ENCODE data around the gene DCBLD2.

DNA sequence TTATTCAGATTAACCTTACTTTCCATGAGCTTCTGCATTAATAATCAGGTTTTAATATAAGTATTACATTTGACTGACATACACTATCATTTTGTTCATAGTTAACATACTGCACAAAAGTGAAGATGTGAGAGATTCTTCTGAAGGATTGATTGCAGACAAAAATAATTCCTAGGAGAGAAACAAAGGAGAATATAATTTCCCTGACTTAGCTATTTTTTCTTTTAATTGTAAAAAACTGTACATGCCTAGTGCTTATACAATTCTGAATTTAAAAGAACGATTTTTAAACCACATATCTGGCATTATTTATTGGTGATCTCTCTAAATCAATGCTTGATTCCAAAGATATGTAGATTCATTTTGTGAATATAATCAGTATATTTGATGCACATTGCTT is 11.0 kb upstream of the DCBLD2 start:
- TF ChIP-seq, protein P1, sequence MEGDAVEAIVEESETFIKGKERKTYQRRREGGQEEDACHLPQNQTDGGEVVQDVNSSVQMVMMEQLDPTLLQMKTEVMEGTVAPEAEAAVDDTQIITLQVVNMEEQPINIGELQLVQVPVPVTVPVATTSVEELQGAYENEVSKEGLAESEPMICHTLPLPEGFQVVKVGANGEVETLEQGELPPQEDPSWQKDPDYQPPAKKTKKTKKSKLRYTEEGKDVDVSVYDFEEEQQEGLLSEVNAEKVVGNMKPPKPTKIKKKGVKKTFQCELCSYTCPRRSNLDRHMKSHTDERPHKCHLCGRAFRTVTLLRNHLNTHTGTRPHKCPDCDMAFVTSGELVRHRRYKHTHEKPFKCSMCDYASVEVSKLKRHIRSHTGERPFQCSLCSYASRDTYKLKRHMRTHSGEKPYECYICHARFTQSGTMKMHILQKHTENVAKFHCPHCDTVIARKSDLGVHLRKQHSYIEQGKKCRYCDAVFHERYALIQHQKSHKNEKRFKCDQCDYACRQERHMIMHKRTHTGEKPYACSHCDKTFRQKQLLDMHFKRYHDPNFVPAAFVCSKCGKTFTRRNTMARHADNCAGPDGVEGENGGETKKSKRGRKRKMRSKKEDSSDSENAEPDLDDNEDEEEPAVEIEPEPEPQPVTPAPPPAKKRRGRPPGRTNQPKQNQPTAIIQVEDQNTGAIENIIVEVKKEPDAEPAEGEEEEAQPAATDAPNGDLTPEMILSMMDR (conservative IDR thresholded peaks at IDR 0.05; ENCODE audit: low read length), result no peak
- TF ChIP-seq EZH2phosphoT487 (IDR thresholded peaks at IDR 0.05; ENCODE audit: borderline replicate concordance, low read depth, low read length), result no peak

Measured in OCI-LY7 (cell line).